Epidermal melanocyte (primary cell): ENCODE results near the gene AGBL1.

Experiments used
- DNase-seq: peaks from one replicate; pipeline ENCODE4 v3.0.0; 2011; ENCODE audit warnings: low spot score; ENCODE audit not compliant: insufficient read length

AGBL1 gene

GRCh38 chr15:86162641-86163040 is 83.0 kb downstream of the AGBL1 start:
- no peak for DNase-seq

- DNase-seq = no peak
Measured at GRCh38 chr15:86163816-86164215, 84.1 kb downstream of the AGBL1 start.

- DNase-seq = peak; percentile 36
Measured at GRCh38 chr15:86164232-86164898, 84.7 kb downstream of the AGBL1 start.

GRCh38 chr15:86165265-86166211 is 85.9 kb downstream of the AGBL1 start:
- DNase-seq = no peak

GRCh38 chr15:86167841-86168240 is 88.2 kb downstream of the AGBL1 start:
- no peak for DNase-seq

GRCh38 chr15:86178845-86179244 is 99.2 kb downstream of the AGBL1 start:
- no peak for DNase-seq

GRCh38 chr15:86183596-86184491 is 104.2 kb downstream of the AGBL1 start:
- no peak for DNase-seq

GRCh38 chr15:86193716-86194380 is 114.2 kb downstream of the AGBL1 start:
- DNase-seq = no peak

- DNase-seq = no peak
Measured at GRCh38 chr15:86197770-86198169, 118.1 kb downstream of the AGBL1 start.

- no peak for DNase-seq
Measured at GRCh38 chr15:86199467-86200145, 119.9 kb downstream of the AGBL1 start.

GRCh38 chr15:86201313-86202008 is 121.8 kb downstream of the AGBL1 start:
- DNase-seq = no peak

- no peak for DNase-seq
Measured at GRCh38 chr15:86203462-86203861, 123.8 kb downstream of the AGBL1 start.

- no peak for DNase-seq
Measured at GRCh38 chr15:86205096-86205495, 125.4 kb downstream of the AGBL1 start.

- no peak for DNase-seq
Measured at GRCh38 chr15:86213420-86213819, 133.7 kb downstream of the AGBL1 start.

GRCh38 chr15:86213888-86214287 is 134.2 kb downstream of the AGBL1 start:
- DNase-seq = no peak

GRCh38 chr15:86221119-86221518 is 141.4 kb downstream of the AGBL1 start:
- DNase-seq = no peak

GRCh38 chr15:86229306-86229705 is 149.6 kb downstream of the AGBL1 start:
- DNase-seq = no peak

GRCh38 chr15:86229936-86230335 is 150.3 kb downstream of the AGBL1 start:
- DNase-seq = no peak

GRCh38 chr15:86231864-86232721 is 152.4 kb downstream of the AGBL1 start:
- DNase-seq = no peak
